Parathyroid adenoma (tissue), 2 donors: ENCODE results near the gene LGALS1.

ENCODE experiments used
- H2AFZ ChIP-seq: fragments of 300-600 bp; sonication (generic); one replicate; pipeline ENCODE4 v1.7.0; 2017; ENCODE audit warnings: antibody characterized with exemption, mild to moderate bottlenecking
- H3K27ac ChIP-seq: fragments of 300-600 bp; sonication (generic); one replicate; pipeline ENCODE4 v1.7.0; 2017
- H3K27me3 ChIP-seq: fragments of 300-600 bp; sonication (generic); one replicate; pipeline ENCODE4 v1.7.0; 2017; ENCODE audit warnings: low read length; ENCODE audit not compliant: control insufficient read depth, insufficient read depth
- H3K36me3 ChIP-seq: fragments of 300-600 bp; sonication (generic); one replicate; pipeline ENCODE4 v1.7.0; 2017; ENCODE audit warnings: low read length; ENCODE audit not compliant: control insufficient read depth, insufficient read depth
- H3K4me1 ChIP-seq: fragments of 300-600 bp; sonication (generic); one replicate; pipeline ENCODE4 v1.7.0; 2017; ENCODE audit warnings: control low read depth
- H3K4me2 ChIP-seq: fragments of 300-600 bp; sonication (generic); one replicate; pipeline ENCODE4 v1.7.0; 2017; ENCODE audit warnings: low read length
- H3K4me3 ChIP-seq: fragments of 300-600 bp; sonication (generic); one replicate; pipeline ENCODE4 v1.7.0; 2017; ENCODE audit warnings: low read depth, low read length
- H3K79me2 ChIP-seq: fragments of 300-600 bp; sonication (generic); one replicate; pipeline ENCODE4 v1.7.0; 2017; ENCODE audit warnings: control low read depth
- H3K9ac ChIP-seq: fragments of 300-600 bp; sonication (generic); one replicate; pipeline ENCODE4 v1.7.0; 2017; ENCODE audit warnings: mild to moderate bottlenecking
- H3K9me3 ChIP-seq: fragments of 300-600 bp; sonication (generic); one replicate; pipeline ENCODE4 v1.7.0; 2017; ENCODE audit warnings: low read length; ENCODE audit not compliant: control insufficient read depth
- CTCF ChIP-seq: fragments of 300-600 bp; sonication (generic); IDR thresholded peaks from one replicate; pipeline ENCODE4 v1.7.0; 2017; ENCODE audit warnings: antibody characterized with exemption, mild to moderate bottlenecking
- donor health status: primary hyperparathyroidism.

LGALS1 gene

GRCh38 chr22:37675930-37676735, 697 bp downstream of the LGALS1 start:
- H3K4me3 ChIP-seq = peak overlapping the region; percentile 75
- no peak overlapping the region for H2AFZ ChIP-seq
- H3K9ac ChIP-seq = no peak overlapping the region
- no peaks in the 10 kb centered on the region for H3K9me3 ChIP-seq
- no peaks in the 10 kb centered on the region for H3K27me3 ChIP-seq
- TF ChIP-seq CTCF = no peak
- peaks cover 5% of the 10 kb centered on the region for H3K4me1 ChIP-seq
- no peaks in the 10 kb centered on the region for H3K36me3 ChIP-seq
- peak overlapping the region; percentile 85 for H3K27ac ChIP-seq
- H3K4me2 ChIP-seq = peak overlapping the region; percentile 93
- no peaks in the 10 kb centered on the region for H3K79me2 ChIP-seq

- no peaks in the 10 kb centered on the region for H3K27me3 ChIP-seq
- peak overlapping the region; percentile 75 for H3K4me3 ChIP-seq
- peak overlapping the region; percentile 93 for H3K4me2 ChIP-seq
- no peaks in the 10 kb centered on the region for H3K9me3 ChIP-seq
- H3K79me2 ChIP-seq = no peaks in the 10 kb centered on the region
- H3K36me3 ChIP-seq = no peaks in the 10 kb centered on the region
- no peak for TF ChIP-seq CTCF
- peaks cover 4% of the 10 kb centered on the region for H3K4me1 ChIP-seq
- H2AFZ ChIP-seq = no peak overlapping the region
- H3K9ac ChIP-seq = no peak overlapping the region
- H3K27ac ChIP-seq = peak overlapping the region; percentile 85
These were observed 1.5 kb downstream of the LGALS1 start for GRCh38 chr22:37676736-37677492.

- peaks cover 4% of the 10 kb centered on the region for H3K4me1 ChIP-seq
These were observed 2.1 kb downstream of the LGALS1 start for GRCh38 chr22:37677493-37677974.

GRCh38 chr22:37678372-37678771, 2.9 kb downstream of the LGALS1 start:
- H3K27ac ChIP-seq = no peak overlapping the region
- H3K79me2 ChIP-seq = no peaks in the 10 kb centered on the region
- H3K4me2 ChIP-seq = no peak overlapping the region
- TF ChIP-seq CTCF = no peak
- no peaks in the 10 kb centered on the region for H3K27me3 ChIP-seq
- peaks cover 4% of the 10 kb centered on the region for H3K4me1 ChIP-seq
- no peak overlapping the region for H3K9ac ChIP-seq
- no peak overlapping the region for H3K4me3 ChIP-seq
- no peaks in the 10 kb centered on the region for H3K9me3 ChIP-seq
- no peaks in the 10 kb centered on the region for H3K36me3 ChIP-seq
- no peak overlapping the region for H2AFZ ChIP-seq

More at GRCh38 chr22:37677493-37677974, 2.1 kb downstream of the LGALS1 start:
- Histone ChIP-seq H3K79me2 (no peaks in the 10 kb centered on the region), H3K4me2 (peak overlapping the region; percentile 93), H2AFZ (no peak overlapping the region), H3K27me3 (no peaks in the 10 kb centered on the region), H3K9ac (no peak overlapping the region), H3K9me3 (no peaks in the 10 kb centered on the region), H3K4me3 (peak overlapping the region; percentile 75), H3K36me3 (no peaks in the 10 kb centered on the region), H3K27ac (peak overlapping the region; percentile 85)
- no peak for TF ChIP-seq CTCF
